Stimulated activated CD8-positive, alpha-beta memory T cell treated with anti-CD3 and anti-CD28 coated beads, Interleukin-4, amount 100 ng/mL, for 1 hour (primary cell): ENCODE data around the gene PLD5.
"Not testable (repeated sequence)": the region's sequence is repeated elsewhere in the genome, so short reads cannot be mapped to it uniquely, and the experiment has no call there.

Source experiments
- DNase-seq, 2 donors: peaks; one replicate each; pipeline ENCODE4 v3.0.0-alpha.2; 2020; ENCODE audit warnings: low read depth in 2 of 2, low spot score in 1 of 2

The PLD5 gene

GRCh38 chr1:242214455-242214854 lies 310.0 kb downstream of the PLD5 start:
- not testable (repeated sequence) for DNase-seq

GRCh38 chr1:242212961-242213360 lies 311.5 kb downstream of the PLD5 start:
- DNase-seq, result not testable (repeated sequence)

GRCh38 chr1:242212401-242212800 lies 312.1 kb downstream of the PLD5 start:
- DNase-seq, result no peak

GRCh38 chr1:242211254-242212022 lies 313.1 kb downstream of the PLD5 start:
- DNase-seq, result no peak

GRCh38 chr1:242210316-242210715 lies 314.2 kb downstream of the PLD5 start:
- DNase-seq, result not testable (repeated sequence)

- no peak for DNase-seq
Measured at GRCh38 chr1:242209063-242209462, 315.4 kb downstream of the PLD5 start.

GRCh38 chr1:242208021-242208420 lies 316.5 kb downstream of the PLD5 start:
- DNase-seq, result no peak

GRCh38 chr1:242206994-242207393 lies 317.5 kb downstream of the PLD5 start:
- DNase-seq, result no peak

GRCh38 chr1:242205622-242206489 lies 318.6 kb downstream of the PLD5 start:
- DNase-seq, result no peak

GRCh38 chr1:242203262-242203661 lies 321.2 kb downstream of the PLD5 start:
- no peak for DNase-seq

GRCh38 chr1:242201090-242201489 lies 323.4 kb downstream of the PLD5 start:
- no peak for DNase-seq

GRCh38 chr1:242199776-242200458 lies 324.6 kb downstream of the PLD5 start:
- no peak for DNase-seq

- DNase-seq, result no peak
Measured at GRCh38 chr1:242197907-242198820, 326.3 kb downstream of the PLD5 start.

GRCh38 chr1:242196914-242197313 lies 327.6 kb downstream of the PLD5 start:
- no peak for DNase-seq

GRCh38 chr1:242196101-242196500 lies 328.4 kb downstream of the PLD5 start:
- no peak for DNase-seq

- no peak for DNase-seq
Measured at GRCh38 chr1:242189591-242189990, 334.9 kb downstream of the PLD5 start.

GRCh38 chr1:242187816-242188215 lies 336.7 kb downstream of the PLD5 start:
- no peak for DNase-seq

GRCh38 chr1:242187171-242187570 lies 337.3 kb downstream of the PLD5 start:
- no peak for DNase-seq

- no peak for DNase-seq
Measured at GRCh38 chr1:242185731-242186130, 338.8 kb downstream of the PLD5 start.

- no peak for DNase-seq
Measured at GRCh38 chr1:242184955-242185354, 339.5 kb downstream of the PLD5 start.

GRCh38 chr1:242179767-242180166 lies 344.7 kb downstream of the PLD5 start:
- not testable (repeated sequence) for DNase-seq
